CD4-positive, alpha-beta T cell treated with Interleukin-2 at 100 ng/mL for 4 hours (primary cell): ENCODE measurements around the gene CYSTM1.
A peak's percentile ranks its signal among the peaks of the same experiment; 100 is the strongest.

Experiments used
- DNase-seq: peaks from one replicate; pipeline ENCODE4 v3.0.0-alpha.2; 2020; ENCODE audit warnings: low spot score

CYSTM1 gene, protein sequence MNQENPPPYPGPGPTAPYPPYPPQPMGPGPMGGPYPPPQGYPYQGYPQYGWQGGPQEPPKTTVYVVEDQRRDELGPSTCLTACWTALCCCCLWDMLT

DNA sequence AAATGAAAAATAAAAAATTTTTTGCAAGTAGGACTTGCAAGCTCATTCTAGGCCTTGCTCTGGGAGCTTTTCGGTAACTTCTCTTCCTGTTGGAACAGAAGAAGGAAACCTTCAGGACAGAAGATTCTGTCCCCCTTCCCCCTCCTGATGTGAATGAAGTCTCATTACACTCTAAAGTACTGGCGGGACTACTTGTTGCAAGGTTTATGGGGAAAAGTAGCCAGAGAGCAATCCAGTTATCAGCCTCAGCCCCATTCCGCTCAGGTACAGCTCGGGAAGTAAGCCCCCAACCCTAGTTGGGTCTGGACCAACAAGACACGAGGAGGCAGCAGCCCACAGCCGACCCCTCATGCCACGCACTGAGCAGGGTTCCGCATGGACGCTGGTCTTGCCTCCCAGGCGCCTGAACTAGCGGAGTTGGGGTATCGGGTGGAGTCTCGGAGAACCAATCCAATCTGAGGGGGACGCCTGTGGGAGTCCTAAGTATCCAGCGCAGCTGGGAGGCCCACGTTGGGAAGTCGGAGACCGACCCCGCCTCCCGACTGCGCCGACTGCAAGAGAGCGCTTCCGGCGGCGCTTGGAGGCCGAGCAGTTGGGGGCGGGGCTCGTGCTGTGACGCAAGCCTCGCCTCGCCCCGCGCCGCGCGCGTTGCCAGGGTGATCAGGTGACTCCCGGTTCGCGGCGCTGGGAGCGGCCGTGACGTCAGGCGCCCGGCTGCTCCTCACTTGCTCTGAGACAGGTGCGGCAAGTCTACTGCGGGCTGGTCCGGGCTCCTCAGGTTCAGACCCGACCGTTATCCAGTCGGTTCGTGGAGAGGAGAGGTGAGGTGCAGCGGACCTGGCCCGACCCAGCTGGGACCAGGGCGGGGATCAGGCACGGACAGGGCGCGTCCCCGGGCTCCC lies at the start of gene CYSTM1:
Gene CYSTM1, plus strand, starts transcription at position 724 of the 902 bp plus-strand sequence. CDS start 19,278 bp downstream, outside the sequence.
- DNase-seq, result peak; percentile 94

DNA sequence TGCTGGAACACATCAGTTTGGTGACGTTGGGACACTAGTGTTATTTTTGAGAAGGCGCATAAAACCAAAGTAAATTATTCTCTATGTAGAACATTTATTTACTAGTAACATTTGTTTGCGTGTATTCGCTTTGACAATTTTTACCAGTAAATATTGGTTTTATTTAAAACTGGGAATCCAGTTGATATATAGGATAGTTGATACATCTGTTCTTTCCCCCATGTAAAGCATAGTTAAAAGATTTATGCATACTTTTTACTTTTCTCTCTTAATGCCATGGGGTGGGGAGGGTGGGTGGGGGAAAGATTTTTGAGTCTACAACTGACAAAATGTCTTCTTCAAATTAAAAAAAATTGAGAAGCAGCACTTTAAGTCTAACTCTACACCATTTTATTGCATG lies 49.4 kb upstream of the CYSTM1 start, which contains the start of gene IGIP:
Gene IGIP, plus strand, starts transcription at position 301 of the 400 bp plus-strand sequence. CDS start 2,540 bp downstream, outside the sequence.
- DNase-seq, result no peak

DNA sequence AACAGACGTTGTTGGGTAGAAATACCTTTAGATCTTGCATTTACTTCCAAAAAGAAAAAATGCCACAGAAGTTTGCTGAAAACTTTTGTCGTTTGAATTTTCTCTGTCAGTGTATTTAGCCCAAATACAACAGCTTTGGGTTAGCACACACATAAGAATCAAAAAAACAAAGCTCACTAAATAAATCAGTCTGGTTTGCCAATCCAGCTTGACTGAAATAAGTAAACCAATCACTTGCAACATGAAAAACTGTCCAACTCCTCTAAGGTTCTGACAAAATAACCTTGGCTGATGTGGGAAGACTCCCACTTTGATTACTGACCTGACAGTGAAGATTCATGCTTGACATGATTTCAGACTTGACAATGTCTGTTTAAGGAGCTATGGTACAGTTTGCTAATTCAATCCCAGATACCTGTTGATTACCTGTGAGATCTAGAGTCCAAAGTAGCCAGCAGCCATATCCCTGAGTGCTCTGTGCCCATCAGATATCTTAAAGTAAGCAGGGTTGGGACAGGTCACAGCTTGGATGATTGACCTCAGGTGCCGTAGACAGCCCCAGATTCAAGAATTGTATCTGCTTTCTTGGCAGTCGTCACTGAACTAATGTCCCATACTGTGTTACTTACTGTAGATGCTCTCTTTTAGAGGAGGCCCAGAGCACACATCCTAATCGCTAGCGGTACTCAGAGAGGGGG lies 48.5 kb upstream of the CYSTM1 start:
- no peak for DNase-seq

DNA sequence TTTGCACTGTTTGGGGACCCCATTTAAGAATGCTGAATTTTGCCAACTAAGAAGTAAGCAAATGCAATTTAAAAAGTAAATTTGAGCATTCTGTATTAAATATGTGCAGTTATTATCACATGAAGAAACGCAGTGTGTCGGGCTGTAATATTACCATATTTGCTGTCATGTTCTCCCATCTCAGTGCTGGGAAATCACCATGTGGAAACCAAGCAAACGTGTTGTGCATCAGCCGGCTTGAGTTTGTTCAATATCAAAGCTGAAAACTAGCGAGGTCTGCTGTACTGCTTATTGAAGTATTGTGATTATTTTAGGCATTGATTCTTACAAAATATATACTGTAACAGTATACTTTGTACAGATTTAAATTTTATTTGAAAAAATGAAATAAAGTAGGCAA lies 46.6 kb upstream of the CYSTM1 start:
- DNase-seq, result no peak

DNA sequence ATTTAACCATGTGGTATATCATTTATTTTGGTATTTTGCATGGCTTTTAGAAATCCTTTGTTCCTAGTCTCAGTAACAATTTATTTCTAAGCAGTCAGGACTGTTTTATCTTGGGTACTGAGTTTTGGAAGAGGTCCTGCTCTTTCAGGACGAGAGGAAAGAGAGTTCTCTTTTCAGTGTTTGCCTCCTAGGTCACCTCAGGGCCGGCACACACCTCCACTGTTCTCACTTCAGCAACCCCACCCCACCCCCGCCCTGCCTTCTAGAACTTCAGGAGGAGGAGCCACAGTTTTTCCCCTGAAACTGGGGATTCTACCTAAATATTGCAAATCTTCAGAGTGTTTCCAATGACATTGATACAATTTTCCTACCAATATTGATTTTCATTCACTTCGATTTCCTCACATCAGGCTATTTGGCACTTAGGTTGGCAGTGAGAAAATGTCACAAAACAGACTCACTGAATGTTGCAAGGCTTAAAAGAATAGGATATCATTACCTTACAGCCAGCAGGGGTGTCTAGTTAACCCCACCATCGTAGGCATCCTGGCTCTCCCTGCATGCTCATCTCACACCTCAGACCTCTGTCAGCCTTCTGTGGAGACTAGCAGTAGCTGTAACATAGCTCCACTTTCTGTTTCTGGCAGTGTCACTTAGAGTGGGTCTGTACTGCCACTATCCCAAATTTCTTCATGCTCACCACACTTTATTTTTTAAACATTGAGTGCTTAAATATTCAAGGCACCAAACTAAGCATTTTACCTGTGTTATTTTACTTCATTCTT lies 43.8 kb upstream of the CYSTM1 start:
- no peak for DNase-seq

DNA sequence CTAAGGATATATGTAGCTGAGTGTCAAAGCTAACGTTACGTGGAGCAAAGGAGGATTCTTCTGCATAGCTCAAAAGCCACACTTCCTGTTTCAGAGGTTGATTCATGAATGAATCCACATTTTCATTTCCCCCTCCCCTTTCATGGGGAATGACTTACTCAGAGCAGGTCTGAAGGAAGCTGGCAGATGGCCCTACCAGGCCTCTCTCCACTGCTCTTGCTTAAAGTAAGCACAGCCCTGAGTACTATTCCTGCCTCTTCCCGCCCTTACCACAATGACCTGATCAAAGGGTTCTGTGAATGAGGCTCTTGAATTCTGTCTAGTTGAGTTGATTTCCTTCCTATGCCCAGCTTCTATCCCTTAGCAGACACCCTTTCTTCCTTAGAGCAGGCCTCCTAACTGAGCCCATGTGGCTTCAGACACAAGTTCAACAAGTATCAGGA lies 43.0 kb upstream of the CYSTM1 start:
- peak; percentile 10 for DNase-seq

DNA sequence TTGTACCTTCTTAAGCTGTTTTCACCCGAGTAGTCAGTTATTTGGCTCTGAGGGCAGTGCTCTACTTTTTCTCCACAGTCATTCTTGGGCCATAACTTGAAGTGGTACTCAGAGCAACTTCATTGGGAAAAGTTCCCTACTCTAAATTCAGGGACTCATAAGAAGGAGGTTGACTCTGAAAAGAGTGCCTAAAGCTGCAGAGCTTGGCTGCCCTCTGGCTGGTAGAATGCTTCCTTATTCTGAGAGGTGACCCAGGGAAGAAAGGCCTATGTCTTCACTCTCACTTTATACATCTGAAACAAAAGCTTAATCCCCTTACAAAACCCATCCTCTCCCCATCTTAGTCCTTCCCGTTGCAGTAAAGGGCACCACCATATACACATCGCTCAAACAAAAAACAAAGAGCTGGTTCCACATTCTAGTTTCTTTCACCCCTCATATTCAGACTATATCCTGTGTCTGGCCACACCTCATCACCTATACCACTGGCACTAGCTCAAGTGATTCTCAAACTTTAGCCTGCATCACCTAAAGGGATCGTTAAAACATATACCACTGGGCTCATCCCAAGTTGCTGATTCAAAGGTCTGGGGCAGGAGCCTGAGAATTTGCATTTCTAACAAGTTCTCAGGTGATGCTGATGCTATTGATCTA lies 41.3 kb upstream of the CYSTM1 start:
- no peak for DNase-seq

DNA sequence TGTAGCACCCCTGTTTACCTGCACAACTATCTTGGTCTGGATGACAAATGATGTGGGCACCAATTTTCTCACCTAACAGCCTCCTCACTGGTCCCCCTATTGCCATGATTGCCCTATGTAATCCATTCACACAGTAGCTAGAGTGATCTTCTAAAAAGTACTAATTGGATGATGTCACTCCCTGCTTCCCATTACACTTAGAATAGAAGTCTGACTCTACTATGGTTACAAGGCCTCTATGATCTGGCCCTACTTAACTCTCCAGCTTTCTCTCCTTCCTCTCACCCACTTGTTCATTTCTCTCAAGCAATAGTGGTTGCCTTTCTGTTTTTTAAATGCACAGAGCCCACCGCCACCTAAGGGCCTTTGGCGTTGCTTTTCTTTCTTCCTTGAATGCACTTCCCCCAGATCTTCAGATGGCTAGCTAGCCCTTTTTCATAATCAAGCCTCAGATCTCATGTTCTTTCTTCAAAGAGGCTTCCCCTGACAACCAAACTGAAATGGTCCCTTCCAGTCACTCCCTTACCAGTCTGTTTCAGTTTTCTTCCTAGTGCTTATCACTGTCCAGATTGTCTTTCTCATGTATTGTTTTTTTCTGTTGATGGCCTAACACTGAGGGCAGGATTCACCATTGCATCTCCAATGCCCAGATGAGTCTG lies 40.6 kb upstream of the CYSTM1 start:
- DNase-seq, result no peak

DNA sequence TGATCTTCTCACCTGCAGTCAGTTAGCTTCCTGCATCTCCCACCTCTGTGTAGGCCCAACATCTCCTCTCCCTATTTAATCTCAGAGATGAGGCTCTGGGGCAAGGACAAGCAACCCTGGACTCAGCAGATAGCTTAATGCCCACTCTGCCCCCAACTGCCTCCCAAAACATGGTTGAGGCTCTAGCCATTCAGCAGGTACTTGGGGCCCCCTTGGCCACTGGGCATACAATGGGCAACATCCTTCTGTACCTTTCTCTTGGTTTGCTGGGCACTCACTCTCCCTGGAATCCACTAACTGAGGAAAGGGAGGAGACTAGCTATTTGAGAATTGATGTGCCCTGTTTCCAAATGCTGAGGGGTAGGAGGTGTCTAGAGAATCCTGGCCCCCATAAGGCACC lies 39.9 kb upstream of the CYSTM1 start:
- no peak for DNase-seq

DNA sequence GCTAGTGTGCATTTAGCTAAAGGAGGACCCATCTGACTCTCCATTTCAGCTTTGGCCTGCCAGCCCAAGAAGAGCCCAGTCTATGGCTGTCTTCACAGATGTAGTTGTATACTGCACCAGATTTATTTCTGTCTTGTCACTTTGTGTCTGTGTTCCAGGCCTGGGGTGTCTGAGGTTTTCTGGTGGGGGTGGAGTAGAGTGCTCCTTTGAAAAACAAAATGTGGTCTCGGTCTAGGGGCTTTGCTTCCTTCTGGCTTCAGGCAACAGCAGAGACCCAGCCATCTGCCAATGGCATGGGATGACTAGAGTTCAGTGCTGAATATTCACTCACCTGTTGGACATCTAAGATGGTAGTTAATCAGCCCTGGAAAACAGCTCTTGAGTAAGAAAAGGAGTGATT lies 38.4 kb upstream of the CYSTM1 start:
- no peak for DNase-seq

DNA sequence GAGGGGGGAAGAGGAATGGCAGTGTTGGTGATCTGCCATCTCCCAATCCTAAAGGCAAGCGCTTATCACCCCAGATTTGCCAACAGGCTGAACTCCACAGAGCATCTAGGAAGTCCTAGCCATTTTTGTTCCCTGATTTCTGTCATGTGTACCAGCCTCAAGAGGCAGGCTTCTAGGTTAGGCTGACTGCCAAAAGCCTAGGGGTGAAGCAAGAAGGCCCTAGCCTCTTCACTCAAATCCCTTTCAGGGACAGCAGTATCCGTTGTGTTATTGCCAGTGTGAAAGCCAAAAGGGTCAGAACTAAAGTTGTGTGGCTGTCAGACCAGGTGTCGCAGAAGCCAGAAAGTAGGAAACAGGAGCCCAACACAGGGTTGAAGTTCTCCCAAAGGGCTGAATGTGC lies 34.6 kb upstream of the CYSTM1 start:
- no peak for DNase-seq

DNA sequence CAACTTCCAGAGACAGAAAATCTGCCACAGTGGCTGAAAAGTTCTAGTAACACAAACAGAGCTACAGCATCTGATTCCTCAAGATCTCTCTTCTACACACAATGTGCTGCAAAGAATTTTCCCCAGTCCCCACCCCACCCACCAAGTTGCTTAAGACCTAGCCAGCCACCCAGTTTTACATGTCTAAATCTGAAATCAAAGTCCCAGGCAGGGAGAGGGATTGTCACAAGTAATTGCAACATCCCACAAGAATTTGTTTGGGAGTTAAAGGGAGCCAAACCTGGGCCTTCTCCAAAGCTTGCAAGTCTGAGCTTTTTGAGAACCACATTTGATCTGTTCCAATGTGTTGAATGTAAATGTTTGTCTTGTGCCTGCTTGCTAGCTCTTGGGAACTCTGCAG lies 33.7 kb upstream of the CYSTM1 start:
- no peak for DNase-seq

DNA sequence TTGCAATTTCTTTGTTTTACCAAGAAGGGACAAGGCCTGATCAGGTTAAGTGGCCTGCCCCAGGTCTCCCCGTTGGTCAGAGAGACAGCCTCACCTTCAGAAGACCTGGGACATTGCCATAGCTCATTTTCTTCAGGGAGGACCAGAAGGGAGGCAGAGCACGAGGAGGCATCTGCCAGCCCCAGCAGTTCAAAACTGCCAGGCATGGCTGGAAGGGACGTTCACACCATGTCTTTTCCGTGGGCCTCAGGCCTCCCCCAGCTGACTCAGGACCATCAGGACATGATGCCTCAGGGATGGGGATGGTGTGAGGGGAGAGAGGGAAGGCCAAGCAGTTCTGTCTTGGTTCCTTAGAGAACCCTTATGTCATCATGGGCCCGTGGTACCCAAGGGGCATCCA lies 32.7 kb upstream of the CYSTM1 start:
- no peak for DNase-seq

DNA sequence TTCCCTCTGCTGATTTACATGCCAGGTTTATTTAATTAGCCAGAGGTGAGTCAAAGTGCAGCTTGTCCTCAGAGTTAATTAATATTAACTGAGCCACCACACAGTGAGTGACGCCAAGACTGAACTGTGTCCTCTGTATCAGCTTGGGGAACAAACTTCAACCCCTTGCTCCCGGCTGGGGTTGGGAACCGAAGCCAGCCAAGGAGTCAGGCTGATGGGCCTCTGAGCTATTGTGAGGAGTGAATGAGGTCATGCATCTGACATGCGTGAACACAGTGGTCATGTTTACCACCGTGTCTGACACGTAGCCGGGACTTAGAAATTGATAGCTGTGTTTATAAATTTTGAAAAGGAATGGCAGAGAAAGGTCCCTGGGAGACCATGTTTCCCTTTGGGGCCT lies 32.1 kb upstream of the CYSTM1 start:
- no peak for DNase-seq

DNA sequence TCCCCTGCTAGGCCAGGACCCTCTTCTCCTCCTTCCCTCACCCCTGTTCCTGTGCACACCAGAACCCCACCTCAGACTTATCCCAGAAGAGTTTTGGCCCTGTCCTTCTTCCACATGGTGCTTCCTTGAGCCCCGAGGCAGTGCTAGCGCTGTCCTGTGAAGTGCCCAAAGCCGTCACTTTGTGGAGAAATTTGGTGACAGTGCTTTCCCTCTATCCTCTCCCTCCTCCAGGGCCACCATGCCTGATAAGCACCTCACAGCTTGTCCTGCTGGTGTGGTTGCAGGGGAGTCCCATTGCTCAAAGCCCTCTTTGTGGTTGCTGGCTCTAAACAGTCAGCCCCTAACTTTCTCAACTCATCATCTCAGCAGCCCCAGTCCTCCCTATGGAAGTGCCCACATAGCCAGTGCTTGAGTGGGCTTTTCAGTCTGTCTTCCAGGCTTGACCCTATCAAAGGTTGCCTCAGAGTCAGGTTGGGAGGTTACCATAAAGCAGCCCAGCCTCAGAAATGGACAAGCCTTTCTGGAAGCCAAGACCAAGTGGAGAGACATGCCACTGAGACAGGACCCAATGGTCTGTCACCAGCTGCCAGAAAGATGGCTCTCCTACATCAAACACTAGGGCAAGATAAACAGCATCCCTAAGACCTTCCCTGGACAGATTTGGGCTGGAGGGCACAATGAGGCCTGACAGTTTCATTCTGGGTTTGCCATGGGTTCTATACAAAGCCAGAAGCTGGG lies 31.3 kb upstream of the CYSTM1 start:
- DNase-seq, result no peak

DNA sequence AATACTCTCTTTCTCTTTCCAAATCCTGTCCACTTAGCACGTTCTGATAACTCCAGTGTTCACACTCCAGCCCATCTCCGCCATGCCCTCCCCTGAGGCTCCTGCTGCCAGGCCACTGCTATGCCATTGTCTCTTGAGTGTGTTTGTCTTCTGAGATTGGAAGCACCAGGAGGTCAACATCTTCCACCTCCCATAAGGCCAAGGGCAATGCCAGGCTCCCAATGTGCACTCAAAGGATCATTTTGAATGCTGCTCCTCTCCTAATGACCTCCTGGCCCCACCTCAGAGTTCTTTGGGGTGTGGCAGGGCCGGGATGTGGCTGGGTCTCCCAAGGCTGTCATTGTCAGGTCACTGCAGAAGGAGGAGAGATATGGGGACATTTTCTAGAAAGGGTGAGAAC lies 29.7 kb upstream of the CYSTM1 start:
- no peak for DNase-seq

DNA sequence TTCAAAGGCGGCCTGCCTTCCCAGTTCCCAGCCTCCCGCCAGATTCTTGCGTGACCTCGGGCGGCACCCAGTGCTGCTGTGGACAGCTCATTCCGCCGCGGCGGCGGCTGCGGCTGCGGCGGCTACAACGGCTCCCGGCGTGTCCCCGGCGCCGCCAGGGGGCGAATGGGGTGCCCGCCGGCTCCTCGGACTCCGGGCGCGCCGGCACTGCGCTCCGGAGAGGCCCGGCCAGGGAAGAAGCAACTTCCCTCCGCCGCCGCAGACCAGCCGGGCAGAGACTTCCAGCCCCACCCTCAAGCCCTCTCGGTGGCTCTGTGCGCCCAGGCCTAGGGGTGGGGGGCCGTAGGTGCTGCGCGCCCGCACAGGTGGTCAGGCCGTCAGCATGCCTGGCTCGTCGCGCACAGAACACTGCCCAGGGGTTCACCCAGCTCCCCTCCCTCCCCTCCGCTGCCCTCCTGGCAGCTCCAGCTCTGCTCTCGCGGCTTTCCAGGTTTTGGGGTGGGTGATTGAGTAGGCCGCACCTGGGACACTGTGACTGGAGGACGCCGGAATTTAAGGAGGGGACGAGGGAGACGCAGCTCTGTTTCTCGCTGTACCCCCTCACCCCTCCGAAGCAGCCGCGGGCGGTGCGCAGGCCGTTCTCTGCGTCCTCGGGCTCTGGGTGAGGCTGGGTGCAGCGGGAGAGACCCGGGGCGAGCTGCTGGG lies 29.0 kb upstream of the CYSTM1 start:
- peak; percentile 48 for DNase-seq

DNA sequence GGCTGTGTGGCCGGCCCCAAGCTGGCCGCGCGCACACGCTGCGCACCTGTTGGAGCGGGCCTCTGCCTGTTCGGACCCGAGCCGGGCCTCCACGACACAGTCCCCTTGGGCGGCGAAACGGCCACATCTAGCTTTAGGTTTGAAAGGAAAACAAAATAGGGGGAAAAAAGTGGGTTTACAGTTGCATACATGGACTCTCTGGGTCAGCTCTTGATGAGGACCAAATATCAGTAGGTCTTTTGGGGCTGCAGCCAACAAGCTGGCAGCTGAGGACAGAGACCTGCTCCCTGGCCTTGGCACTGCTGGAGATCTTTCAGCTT lies 28.5 kb upstream of the CYSTM1 start:
- DNase-seq, result no peak

DNA sequence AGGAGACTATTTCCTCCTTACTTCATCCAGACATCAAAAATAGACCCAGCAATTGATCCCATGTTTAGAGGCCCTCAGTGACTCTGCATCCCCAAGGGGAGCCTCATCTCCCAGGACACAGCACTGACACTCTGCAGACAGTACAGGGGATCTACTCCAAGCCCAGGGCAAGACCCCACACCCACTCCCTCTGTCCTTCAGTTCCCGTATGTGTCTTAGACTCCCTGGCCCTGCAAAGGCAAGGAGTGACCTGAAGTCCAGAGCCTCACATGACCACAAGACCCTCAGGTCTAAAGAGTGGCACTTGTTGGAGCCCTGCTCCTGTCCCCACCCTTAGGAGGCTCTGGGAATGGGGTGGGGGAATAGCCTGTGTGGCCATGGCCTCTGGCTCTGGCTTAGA lies 27.5 kb upstream of the CYSTM1 start:
- DNase-seq, result no peak

DNA sequence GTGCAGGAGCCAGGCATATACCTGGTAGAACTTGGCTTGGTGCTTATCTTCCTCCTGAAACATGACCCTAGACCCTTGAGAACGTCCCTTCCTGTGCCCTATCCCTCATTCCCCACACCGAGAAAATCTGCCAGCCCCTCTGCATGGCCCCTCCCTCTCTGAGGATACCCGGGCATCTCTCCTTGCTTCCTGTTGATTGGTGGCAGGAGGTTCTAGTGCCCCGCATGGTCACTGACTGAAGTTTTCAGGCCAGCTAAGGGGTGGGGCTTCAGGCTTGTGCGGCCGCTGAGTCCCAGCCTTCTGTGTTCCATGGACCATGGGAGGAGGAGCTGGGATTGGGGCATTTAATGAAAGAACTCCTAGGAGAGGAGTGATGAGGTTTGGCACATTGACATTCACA lies 26.5 kb upstream of the CYSTM1 start:
- no peak for DNase-seq
